Left cardiac atrium (tissue), 4 donors: ENCODE data around the gene MBIP. TPM values are rescaled to one million over a fixed set of nuclear protein-coding genes. Genes with fewer than 3 reads are reported as not detected.

Experiments
- ATAC-seq, 2 donors: fragments of 200-7000 bp; cut with Tn5 transposase; one replicate each; pipeline ENCODE4 v1.9.1; 2020; ENCODE audit warnings: mild to moderate bottlenecking in 2 of 2, moderate library complexity in 2 of 2
- DNase-seq: peaks from one replicate; pipeline ENCODE4 v3.0.0-alpha.2; 2020
- intact Hi-C, 2 donors: fragments of 100-400 bp; cut with DNase I; formaldehyde crosslinking; loops; one replicate each; pipeline versions ENCODE4 v1.14.1 to v1.15.1; 2022 to 2023
- total RNA-seq, 2 donors: library from RNA; stranded (reverse); fragmentation: NEBNext Ultra II Directional; extraction: Animal tissue kit (Norgen Biotek cat#: 25700); gene quantifications; one replicate each; pipeline ENCODE4 v1.2.1, GENCODE V29; 2021
- donor health status: DM: no; HTN: yes; CAD: no.
- donor health status: DM: no; HTN: yes; CAD: no; lungs with severe emphysema.
- donor health status: DM: yes; HTN: yes; CAD: no.
- donor health status: Dilated cardiomyopathy.

The MBIP gene
- total RNA-seq, 2 donors from 2014 or later: 12.6 to 13.2 TPM

DNA sequence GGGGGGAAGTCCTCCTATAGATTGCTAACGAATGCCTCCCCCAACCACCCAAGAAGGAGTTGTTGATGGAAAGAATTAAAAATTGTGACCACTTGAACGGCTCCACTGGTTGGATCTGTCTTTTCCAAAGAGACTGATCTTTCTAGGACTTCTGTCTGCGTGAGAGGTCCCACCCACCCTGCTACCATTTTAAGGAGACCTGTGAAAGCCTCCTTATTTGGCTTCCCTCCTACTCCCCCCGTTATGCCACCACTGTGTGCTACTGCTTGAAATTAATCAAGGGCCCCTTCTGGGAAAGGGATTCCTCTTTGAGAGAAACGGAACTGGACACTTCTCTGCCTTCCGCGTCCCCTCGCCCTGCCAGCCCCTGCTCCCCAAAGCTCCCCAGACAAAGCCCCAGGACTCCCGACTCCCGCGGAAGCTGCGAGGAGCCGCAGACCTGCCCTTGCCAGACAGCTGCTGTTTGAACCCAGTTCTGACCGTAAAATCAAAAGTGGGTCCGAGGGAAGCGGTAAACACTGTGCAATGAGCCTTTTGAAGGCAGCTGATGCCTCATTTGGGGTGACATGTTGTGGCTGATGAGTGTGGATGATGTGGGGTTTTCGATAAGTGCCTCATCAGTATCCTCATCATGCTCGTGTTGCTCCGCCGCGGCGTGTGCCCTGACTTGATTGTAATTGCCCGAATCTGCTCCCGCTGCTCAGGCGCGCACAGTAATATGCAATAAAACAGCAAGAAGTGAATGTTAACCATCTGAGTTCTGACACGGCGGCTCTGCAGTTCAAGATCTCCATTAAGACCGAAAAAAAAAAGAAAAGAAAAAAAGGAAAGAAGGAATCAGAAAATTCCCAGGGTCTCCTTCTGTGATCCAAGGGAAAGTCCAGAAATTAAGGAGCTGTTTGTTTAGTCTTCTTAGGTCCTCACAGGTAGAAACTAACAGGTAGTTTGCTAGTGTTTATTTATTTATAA is 48.2 kb downstream of the MBIP start:
- intact Hi-C loops: no loop called here
- ATAC-seq (no peak), DNase-seq (no peak)

DNA sequence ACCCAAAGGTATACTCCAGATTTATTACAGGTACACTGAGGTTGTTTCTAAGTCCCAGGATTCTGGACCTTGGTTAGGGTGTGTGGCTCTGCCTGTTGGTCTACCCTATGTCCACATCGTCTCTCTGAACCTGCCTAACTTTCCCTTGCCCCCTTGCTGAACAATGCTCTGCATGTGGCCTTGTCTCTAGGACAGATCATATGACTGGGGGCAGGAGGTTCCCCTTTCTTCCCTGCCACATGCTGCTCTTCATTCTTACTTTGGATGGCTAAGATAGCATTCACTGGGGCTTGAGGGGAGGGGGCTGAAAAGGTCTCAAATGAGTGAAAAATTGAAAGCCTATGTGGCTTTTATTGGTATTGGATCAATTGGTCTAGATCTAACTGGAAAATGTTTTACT is 49.2 kb downstream of the MBIP start:
- ATAC-seq: no peak
- DNase-seq: no peak
- intact Hi-C loops: no loop called here

- intact Hi-C loops: no loop called here
- no peak for DNase-seq
- no peak for ATAC-seq
Observed at GRCh38 chr14:36270191-36270590, 50.2 kb downstream of the MBIP start.

- intact Hi-C loops: no loop called here
- ATAC-seq (no peak), DNase-seq (no peak)
Observed at GRCh38 chr14:36268121-36268520, 52.3 kb downstream of the MBIP start.

- intact Hi-C loops: no loop called here
- DNase-seq: no peak
- no peak for ATAC-seq
Observed at GRCh38 chr14:36264595-36264994, 55.8 kb downstream of the MBIP start.

- intact Hi-C loops: no loop called here
- no peak for DNase-seq
- ATAC-seq: no peak
Observed at GRCh38 chr14:36264107-36264506, 56.3 kb downstream of the MBIP start.

DNA sequence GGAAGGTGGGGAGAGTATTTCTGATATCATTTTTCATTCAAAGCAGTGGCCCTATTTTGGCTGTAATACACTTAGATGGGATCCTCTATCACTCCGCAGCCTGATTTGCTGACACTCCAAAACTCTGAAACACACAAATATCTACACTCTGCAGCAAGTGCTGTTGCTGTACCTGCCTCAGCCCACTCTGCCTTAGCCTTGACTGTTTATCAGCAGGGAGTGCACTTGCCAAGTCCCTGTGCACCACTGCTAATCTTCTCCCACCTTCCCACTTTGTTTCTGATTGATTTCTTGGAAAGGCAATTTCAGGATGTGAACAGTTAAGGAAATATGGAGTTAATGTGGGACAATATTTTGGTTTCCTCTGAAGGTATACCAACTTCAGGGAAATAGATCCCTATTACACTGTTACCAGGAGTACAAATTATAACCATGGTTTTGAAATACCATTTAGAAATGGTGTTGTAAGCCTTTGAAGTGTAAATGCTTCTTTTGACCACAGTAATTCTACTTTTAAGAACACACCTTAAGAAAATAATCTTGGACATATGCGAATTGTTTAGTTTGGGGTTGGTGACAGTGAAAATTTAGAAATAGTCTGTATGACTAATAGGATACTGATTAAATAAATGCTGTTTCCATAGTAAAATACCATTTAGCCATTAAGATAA is 59.3 kb downstream of the MBIP start:
- DNase-seq: no peak
- ATAC-seq: no peak
- intact Hi-C loops: no loop called here

GRCh38 chr14:36258241-36258640 is 62.2 kb downstream of the MBIP start:
- intact Hi-C loops: no loop called here
- DNase-seq (no peak), ATAC-seq (no peak)

- ATAC-seq: peak in 1 of 2 donors; percentile 82
- DNase-seq: no peak
- intact Hi-C loops: no loop called here
Observed at GRCh38 chr14:36256126-36256801, 64.2 kb downstream of the MBIP start.

GRCh38 chr14:36254020-36254624 is 66.3 kb downstream of the MBIP start:
- intact Hi-C loops: no loop called here

More at GRCh38 chr14:36254020-36254624, 66.3 kb downstream of the MBIP start:
- DNase-seq (no peak), ATAC-seq (no peak)

Other genes with a start within 250 kb of the MBIP start
- not detected for gene PTCSC3, start 143.9 kb downstream of the MBIP start, total RNA-seq
- not detected for gene NKX2-1, start 199.6 kb upstream of the MBIP start, total RNA-seq